ENCODE measurements around the gene TEX30.

- TF ChIP-seq, protein P1, sequence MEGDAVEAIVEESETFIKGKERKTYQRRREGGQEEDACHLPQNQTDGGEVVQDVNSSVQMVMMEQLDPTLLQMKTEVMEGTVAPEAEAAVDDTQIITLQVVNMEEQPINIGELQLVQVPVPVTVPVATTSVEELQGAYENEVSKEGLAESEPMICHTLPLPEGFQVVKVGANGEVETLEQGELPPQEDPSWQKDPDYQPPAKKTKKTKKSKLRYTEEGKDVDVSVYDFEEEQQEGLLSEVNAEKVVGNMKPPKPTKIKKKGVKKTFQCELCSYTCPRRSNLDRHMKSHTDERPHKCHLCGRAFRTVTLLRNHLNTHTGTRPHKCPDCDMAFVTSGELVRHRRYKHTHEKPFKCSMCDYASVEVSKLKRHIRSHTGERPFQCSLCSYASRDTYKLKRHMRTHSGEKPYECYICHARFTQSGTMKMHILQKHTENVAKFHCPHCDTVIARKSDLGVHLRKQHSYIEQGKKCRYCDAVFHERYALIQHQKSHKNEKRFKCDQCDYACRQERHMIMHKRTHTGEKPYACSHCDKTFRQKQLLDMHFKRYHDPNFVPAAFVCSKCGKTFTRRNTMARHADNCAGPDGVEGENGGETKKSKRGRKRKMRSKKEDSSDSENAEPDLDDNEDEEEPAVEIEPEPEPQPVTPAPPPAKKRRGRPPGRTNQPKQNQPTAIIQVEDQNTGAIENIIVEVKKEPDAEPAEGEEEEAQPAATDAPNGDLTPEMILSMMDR (IDR thresholded peaks at IDR 0.05; ENCODE audit: low read depth, low read length): peak; percentile 76
- no peak for TF ChIP-seq EZH2phosphoT487 (IDR thresholded peaks at IDR 0.05; ENCODE audit: low read depth)
Measured at GRCh38 chr13:102800145-102801041, 26.8 kb upstream of the TEX30 start.

Data from OCI-LY3 (cell line).